GM19328 (cell line): ENCODE results near the gene SELP.

Source experiments
- ATAC-seq: cut with Tn5 transposase; IDR thresholded peaks from one replicate; pipeline ENCODE4 v1.9.1; 2021; ENCODE audit warnings: mild to moderate bottlenecking, moderate library complexity; ENCODE audit not compliant: unreplicated experiment

The SELP gene

DNA sequence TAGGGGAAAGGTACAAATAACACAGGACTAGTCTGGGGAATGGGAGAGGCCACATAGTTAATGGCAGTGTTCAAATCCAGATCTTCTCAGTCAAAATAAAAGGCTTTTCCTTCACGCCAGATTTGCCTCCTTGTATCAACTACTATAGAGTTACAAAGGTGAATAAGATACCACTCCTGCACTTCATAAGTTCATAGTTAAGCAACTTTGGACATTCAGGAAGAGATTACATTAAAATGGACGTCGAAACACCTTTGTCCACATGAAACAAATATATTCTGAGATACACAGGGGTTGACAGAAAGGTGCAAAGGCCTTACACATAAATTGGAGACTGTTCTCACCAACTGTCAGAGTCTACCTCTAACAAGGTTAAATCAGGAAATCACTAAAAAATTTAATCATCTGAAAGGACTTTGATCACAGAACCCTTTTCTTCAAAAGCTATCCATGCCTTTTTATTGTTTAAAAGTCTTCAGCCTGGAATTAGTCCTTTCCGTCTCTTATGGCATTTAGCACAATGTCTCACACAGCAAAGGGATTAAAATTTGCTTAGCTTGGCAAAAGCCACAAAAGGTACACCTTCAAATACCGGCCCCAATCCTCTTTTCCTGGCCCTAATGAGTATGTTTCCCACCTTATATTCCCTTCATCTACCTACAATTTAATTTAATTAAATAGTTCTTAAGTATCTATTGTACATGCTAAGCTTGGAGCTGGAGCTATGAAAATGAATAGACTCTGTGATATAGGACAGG, 51.8 kb downstream of the SELP start:
- ATAC-seq: no peak

GRCh38 chr1:169576935-169577331, 53.0 kb downstream of the SELP start:
- ATAC-seq: no peak

GRCh38 chr1:169576241-169576934, 53.5 kb downstream of the SELP start:
- ATAC-seq: no peak

DNA sequence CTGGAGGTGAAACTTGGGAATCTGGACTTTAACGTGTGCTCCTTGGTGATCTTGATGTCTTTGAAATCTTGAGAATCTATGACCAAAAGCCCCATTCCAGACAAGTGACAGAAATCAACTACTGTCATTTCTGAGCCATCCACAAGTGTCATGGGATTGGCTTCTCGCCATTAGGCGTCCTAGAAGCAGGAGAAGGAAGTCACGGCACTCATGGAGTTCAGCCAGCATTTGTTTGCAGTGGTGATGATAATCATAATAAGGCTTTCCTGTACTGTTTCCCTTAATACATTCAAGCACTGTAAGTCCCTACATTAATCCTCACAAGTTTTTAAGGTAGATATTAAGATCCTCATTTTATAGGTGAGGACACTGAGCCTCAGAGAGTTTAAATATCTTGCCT, 55.6 kb downstream of the SELP start:
- ATAC-seq: no peak

GRCh38 chr1:169572187-169572586, 57.7 kb downstream of the SELP start:
- ATAC-seq: no peak

DNA sequence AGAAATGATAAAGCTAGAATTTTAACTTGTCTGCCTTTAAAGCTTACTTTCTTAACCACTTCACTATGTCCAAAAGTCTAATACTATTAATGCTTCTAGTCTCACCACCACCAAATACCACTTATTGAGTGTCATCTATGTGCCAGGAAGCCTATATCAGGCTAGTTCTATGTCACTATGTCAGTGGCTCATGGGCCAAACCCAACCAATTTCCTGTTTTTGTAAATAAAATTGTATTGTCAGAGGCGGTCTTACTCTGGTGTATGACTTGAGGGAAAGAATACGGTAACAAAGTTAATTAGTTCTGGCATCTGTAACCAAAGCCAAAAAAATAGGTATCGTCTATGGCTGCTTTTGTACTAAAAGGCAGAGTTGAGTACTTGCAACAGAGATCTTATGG, 58.5 kb downstream of the SELP start:
- no peak for ATAC-seq

GRCh38 chr1:169570172-169570574, 59.8 kb downstream of the SELP start:
- ATAC-seq: no peak

DNA sequence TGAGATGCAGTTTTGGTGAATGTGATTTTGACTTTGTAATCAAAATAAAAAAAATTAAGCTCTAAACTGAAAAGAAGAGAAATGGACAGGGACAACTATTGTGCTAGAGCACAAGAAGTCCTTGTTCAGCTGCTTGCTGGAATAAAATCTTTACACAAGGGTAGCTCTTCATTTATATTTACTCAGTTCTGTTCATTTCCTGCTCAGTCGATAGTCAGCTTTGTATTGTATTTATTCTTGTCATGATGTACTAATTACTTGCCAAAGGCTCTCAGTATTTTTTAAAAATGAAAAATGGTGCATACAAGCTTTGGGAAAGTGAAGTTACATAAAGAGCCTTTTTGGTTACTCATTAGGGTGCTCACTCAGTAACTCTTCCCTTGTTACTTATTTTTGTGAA, 61.4 kb downstream of the SELP start:
- ATAC-seq: no peak

DNA sequence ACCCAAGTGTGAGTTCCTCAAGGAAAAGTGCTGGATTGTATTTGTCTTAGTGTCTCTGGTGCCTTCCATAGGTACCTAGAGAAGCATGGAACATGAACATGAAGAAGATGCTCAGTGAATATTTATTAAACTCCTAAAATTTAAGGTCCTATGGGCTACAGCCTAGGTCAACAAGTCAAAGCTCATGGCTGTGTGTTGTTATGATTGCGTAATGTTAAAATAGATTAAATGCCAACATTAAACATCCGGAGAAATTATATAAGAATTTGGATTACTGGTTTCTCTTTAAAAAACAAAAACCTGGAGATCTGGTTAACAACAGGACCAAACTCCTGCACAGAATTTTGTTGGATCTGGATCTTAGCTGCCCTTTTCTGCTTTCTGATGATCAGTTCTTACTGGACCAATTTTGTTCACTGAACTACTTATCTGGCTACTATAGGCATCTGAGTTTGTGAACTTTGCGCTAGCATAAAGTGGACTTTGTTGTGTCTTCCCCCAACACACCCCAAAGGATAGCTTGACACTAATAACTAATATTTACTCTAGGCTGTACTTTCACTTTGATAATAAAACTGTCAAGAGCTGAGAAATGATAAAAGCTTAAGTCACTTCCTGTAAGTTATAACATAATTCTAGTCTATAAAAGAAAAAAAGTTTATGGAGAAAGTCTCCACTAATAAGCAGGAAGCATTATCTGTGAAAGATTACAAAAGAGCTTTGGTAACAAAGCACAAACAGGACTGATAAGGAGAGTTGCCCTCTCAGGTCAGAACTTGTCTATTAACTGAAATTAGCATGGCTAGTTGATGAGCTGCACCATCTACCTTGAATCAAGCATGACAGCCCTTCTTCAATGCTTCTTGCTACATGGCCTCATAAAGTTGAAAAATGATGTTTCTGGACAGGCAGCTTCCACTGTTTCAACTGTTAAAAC, 64.3 kb downstream of the SELP start:
- no peak for ATAC-seq

GRCh38 chr1:169563650-169564049, 66.3 kb downstream of the SELP start:
- ATAC-seq: no peak

- no peak for ATAC-seq
Measured at GRCh38 chr1:169563019-169563615, 66.8 kb downstream of the SELP start.

- no peak for ATAC-seq
Measured at GRCh38 chr1:169561692-169562091, 68.2 kb downstream of the SELP start.

DNA sequence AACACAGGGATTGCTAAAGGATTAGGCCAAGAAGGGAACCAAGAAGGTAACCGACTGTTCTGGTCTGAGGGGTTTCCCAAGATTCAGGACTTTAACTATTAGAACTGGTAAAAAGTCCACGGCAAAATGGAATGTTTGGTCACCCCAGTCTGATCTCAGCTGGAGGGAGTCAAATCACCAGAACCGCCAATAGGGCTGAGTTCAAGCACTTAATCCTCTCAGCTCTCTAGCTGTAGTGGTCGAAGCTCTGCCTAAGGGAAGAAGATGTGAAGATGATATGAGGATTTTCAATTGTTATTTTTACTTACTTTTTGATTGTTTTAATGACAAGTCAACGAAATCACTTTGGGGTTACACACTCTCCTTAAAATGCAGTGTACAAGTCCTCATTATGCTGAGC, 72.8 kb downstream of the SELP start:
- no peak for ATAC-seq

GRCh38 chr1:169550294-169550693, 79.6 kb downstream of the SELP start:
- ATAC-seq: no peak

DNA sequence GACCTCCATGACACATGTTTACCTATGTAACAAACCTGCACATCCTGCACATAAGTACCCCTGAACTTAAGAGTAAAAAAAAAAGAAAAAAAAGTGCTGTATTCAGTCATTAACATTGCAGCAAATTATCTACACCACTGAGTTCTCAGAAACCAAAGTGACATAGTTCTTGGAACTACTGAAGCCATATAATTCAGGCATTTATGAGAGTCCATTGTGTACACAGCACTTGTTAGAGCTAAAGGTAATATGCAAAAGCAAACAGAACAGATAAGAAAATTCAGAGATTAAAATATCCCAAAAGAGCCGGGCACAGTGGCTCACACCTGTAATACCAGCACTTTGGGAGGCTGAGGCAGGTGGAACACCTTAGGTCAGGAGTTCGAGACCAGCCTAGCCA, 81.6 kb downstream of the SELP start:
- no peak for ATAC-seq

DNA sequence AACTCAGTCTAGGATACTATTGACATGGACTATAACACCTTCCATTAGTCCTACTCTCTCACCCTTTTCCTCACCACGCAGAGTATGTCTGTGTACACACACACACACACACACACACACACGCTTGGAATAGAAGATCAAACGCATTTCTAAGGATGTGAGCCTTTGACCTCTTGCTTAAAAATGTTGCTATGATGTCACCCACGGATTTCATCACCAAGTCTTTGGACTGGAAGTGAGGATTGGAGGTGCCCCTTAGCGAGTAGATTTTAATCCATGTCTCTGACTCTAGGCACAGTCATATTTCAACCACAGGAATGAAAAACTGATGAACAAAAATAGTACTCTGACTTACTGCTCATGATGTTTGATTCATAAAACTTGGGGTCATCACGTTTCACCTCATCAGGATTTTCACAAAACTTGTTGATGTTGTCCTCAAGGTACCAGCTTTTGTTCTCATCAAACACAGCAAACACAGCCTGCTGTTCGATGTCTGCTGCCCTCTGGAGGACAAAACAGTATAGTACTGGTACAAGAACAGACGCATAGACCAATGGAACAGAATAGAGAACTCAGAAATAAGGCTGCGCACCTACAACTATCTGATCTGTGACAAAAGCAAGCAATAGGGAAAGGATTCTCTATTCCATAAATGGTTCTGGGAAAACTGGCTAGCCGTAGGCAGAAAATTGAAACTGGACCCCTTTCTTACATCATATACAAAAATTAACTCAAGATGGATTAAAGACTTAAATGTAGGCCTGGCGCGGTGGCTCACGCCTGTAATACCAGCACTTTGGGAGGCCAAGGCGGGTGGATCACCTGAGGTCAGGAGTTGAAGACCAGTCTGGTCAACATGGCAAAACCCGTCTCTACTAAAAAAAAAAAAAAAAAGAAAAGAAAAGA, 83.6 kb downstream of the SELP start:
- no peak for ATAC-seq

DNA sequence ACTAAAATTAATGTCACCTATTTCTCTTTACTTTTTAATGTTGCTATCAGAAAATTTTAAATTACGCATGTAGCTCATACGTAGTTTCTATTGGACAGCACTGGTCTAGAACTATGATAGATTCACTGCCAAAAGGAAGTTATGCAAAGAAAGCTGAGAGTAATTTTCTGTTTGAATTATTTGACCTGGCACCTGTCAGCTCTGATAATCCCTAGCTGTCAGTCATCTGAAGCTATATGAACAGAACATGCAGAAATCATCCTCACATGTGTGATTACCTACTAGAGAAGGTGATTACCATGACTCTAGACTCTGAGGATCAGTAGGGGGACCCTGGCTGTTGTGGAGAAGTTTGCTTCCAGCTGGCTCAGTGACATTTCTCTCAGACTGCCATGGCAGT, 84.5 kb downstream of the SELP start:
- no peak for ATAC-seq

- no peak for ATAC-seq
Measured at GRCh38 chr1:169538998-169539871, 90.7 kb downstream of the SELP start.
